ENCODE results near the gene CCDC201.
"Not testable (repeated sequence)": the region's sequence is repeated elsewhere in the genome, so short reads cannot be mapped to it uniquely, and the experiment has no call there.

Gene CCDC201

DNA sequence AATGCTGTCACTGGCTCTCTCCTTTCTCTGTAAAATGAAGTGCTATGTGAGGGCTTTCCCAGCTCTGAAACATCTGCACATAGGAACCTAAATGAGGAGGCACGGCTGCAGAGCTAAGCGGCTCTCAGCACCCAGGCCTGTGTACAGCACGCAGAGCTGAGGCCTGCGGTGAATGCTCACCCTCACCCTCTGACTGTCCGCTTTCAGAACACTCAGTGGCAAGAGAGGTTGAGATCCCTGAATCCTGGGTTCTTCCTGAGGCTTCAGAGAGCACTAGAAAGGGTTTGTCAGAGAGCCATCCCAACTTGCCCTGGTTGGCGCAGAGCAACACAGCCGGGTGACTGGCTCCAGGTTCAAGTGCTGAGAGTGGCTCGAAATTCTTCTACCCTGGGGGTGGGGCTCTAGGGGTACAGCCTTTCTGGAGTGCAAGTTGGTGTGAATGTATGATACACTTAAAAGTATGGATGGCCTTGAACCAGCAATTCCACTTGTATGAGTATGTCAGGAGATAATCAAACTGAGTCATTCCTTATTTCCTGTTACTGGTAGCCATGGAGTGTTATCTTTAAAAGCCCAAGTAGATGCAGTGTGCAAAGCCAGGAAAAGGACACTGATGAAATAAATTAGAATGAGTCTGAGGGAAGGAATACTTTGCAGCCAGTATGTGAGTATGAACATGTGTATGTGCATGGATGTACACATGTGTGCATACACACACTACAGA is 1.7 kb upstream of the CCDC201 start:
- no peak for DNase-seq (ENCODE audit: low read depth in 2 of 2)

DNA sequence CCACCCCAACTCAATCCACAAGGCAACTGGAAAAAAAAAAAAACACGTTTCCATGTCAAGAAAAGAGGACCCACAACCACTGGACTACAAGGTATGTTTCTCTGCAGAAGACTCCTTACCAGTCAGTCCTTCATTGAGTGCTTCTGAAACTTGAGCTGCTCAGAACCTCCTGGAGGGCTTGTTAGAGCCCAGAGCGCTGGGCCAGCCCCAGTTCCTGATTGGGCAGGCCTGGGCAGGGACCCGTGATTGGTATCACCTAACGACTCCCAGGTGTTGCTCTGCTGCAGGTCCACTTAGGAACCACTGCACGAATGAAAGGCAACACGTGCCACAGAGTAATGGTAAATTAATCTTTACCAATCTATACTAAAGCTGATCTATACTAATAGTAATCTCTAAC is 473 bp upstream of the CCDC201 start:
- DNase-seq (ENCODE audit: low read depth in 2 of 2) = no peak

GRCh38 chr7:45872116-45873034 is 507 bp downstream of the CCDC201 start:
- no peak for DNase-seq (ENCODE audit: low read depth in 2 of 2)

- no peak for DNase-seq (ENCODE audit: low read depth in 2 of 2)
These were observed 3.5 kb downstream of the CCDC201 start for GRCh38 chr7:45869426-45869825.

DNA sequence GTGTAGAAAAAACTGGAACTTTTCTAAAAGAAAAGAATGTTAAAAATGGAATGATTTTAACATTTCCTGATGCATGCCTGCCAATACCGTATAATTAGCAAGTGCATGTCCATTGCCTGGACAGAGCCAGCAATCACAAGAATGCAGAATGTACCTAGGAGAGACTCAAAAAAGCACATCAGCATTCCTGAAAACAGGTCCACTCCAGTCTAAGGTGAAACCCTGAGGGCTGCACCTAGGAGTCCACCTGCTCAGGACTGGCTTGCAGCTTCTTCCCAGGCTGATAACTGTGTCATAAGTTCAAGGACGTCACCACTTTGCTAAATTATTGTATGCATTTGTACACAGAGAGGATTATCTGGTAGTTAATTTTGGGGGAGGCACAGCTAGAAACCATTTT is 5.4 kb downstream of the CCDC201 start:
- no peak for DNase-seq (ENCODE audit: low read depth in 2 of 2)

GRCh38 chr7:45865594-45866410 is 7.1 kb downstream of the CCDC201 start:
- no peak for DNase-seq (ENCODE audit: low read depth in 2 of 2)

DNA sequence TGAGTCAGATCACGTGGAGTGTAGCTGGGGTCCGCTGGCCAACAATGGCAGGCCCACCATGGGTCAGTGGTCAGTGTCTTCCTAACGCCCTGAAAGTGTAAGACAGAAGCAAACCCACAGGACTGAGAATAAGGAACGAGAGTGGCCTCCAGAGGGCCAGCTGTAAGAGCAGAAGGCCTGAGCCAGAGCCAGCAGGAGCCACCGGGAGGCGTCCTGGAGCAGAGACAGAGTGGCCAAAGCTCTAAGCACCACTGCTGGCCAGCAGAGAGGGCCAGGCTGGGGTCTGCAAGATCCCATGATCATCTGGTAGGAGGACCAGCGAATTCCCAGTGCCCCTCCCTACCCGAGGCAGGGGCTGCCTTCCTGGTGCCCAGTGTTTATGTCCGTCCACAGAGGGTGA is 9.2 kb downstream of the CCDC201 start:
- no peak for DNase-seq (ENCODE audit: low read depth in 2 of 2)

- DNase-seq (ENCODE audit: low read depth in 2 of 2) = not testable (repeated sequence)
These were observed 16.0 kb downstream of the CCDC201 start for GRCh38 chr7:45856888-45857287.

DNA sequence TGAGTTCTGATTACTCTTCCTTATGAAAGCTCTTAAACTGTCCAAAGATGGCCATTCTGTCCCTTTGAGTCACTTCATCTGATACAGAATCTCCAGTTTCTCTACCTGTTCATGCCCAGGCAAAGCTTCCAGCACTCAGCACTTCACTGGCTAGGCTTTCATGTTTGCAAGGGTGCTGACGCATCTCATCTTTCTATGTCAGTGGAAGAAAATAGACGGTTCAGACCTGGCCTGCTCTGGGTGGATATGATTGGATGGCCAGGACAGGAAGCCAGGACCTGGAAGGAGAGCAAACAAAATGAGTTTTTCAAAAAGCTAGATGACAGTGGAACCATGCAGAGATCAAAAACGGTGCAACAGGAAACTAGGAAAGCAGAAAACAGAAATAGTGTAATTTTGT is 17.2 kb downstream of the CCDC201 start:
- DNase-seq (ENCODE audit: low read depth in 2 of 2) = not testable (repeated sequence)

- DNase-seq (ENCODE audit: low read depth in 2 of 2) = not testable (repeated sequence)
These were observed 19.4 kb downstream of the CCDC201 start for GRCh38 chr7:45853491-45853890.

GRCh38 chr7:45852984-45853383 is 19.9 kb downstream of the CCDC201 start:
- DNase-seq (ENCODE audit: low read depth in 2 of 2) = not testable (repeated sequence)

GRCh38 chr7:45848734-45849133 is 24.1 kb downstream of the CCDC201 start:
- not testable (repeated sequence) for DNase-seq (ENCODE audit: low read depth in 2 of 2)

- not testable (repeated sequence) for DNase-seq (ENCODE audit: low read depth in 2 of 2)
These were observed 26.3 kb downstream of the CCDC201 start for GRCh38 chr7:45846536-45846935.

GRCh38 chr7:45841926-45842717 is 30.8 kb downstream of the CCDC201 start:
- not testable (repeated sequence) for DNase-seq (ENCODE audit: low read depth in 2 of 2)

GRCh38 chr7:45838852-45839251 is 34.0 kb downstream of the CCDC201 start:
- DNase-seq (ENCODE audit: low read depth in 2 of 2) = not testable (repeated sequence)

DNA sequence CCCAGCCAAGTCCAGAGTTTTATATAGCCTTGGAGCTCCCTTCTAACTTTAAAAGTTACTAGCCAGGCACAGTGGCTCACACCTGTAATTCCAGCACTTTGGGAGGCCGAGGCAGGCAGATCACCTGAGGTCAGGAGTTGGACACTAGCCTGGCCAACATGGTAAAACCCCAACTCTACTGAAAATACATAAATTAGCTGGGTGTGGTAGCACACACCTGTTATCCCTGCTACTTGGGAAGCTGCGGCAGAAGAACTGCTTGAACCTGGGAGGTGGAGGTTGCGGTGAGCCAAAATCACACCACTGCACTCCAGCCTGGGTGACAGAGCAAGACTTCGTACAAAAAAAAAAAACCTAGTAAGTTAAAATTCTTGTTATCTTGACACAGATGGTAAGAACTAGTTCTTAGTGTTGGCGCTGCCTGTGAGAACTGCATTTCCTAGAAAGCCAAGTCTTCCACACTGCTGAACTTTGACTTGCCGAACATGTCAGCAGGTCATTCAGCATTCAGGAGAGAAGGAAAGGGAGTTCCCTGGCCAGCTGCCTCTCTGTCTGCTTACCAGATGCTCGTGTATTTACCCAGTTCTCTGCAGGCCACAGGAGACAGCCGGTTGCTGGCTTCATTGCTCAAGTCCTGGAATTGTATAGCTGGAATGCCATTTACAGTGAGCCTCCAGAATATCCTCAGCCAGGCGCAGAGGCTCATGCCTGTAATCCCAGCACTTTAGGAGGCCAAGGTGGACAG is 40.3 kb downstream of the CCDC201 start:
- DNase-seq (ENCODE audit: low read depth in 2 of 2) = not testable (repeated sequence)

DNA sequence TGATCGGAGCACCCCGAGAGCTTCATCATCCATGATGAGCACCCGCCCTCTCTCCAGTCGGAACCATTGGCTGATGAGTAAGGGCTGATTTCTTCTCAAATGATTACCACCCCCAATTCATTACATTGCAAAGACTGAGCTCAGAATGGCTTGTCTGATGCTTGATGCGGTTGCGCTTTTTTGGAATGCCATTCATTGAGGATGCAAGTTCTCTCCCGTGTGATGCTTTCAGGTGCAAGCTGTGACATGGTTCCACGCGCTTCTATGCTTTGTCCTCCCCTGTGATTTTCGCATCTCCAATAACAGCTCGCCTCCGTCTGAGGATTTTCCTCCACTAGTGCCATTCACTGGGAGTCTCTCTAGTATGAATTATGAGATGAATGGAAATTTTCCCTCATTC is 43.0 kb downstream of the CCDC201 start:
- DNase-seq (ENCODE audit: low read depth in 2 of 2) = not testable (repeated sequence)

- not testable (repeated sequence) for DNase-seq (ENCODE audit: low read depth in 2 of 2)
These were observed 45.2 kb downstream of the CCDC201 start for GRCh38 chr7:45827731-45828130.

- not testable (repeated sequence) for DNase-seq (ENCODE audit: low read depth in 2 of 2)
These were observed 46.3 kb downstream of the CCDC201 start for GRCh38 chr7:45826550-45826949.

DNA sequence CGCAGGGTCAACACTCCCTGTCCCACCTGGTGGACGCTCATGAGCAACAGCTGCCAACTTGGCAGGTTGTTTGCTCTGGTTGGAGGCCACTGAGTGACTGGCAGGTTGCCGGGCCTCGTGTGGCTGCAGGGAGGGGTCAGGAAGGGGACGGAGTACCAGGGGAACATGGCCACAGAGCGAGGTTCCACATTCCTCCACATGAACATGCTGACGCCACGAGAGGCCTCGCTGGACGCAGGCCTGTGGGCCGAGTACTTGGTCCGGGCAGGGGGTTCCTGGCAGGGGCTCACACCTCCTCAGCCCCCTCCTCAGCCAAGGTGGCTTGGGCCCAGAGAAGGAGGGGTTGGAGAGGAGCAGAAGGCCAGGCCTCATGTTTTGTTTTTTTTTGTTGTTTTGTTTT is 54.1 kb downstream of the CCDC201 start:
- DNase-seq (ENCODE audit: low read depth in 2 of 2) = not testable (repeated sequence)
